Panc1 (cell line): ENCODE measurements around the gene DCUN1D1. TPM values are rescaled to one million over a fixed set of nuclear protein-coding genes. Genes with fewer than 3 reads are reported as not detected.

ENCODE experiments used
- ATAC-seq: fragments of 200-7000 bp; cut with Tn5 transposase; 2 replicates; pipeline ENCODE4 v1.9.1; 2020; ENCODE audit warnings: mild to moderate bottlenecking, moderate library complexity
- BruUV-seq: library from RNA; stranded (reverse); fragments of 400-500 nt; replicated peaks from 2 replicates; lab custom pipeline; 2021; lab: Mats Ljungman, UMichigan
- CTCF ChIA-PET: fragments of 300-600 bp; sonication (Branson Sonifier 250); formaldehyde crosslinking; loops from one replicate; lab custom pipeline; 2022; ENCODE audit warnings: antibody characterized with exemption; lab: Charles Lee
- POLR2A ChIA-PET: fragments of 300-600 bp; sonication (Branson Sonifier 250); formaldehyde crosslinking; loops from one replicate; lab custom pipeline; 2022; ENCODE audit warnings: antibody characterized with exemption; lab: Charles Lee
- DNase-seq: peaks from one replicate; pipeline ENCODE4 v3.0.0-alpha.2; 2010; ENCODE audit warnings: low read depth, low spot score
- H3K27ac ChIP-seq: 2 replicates; pipeline ENCODE4 v1.5.1; 2011; ENCODE audit warnings: mild to moderate bottlenecking, low read length, inconsistent platforms
- H3K27me3 ChIP-seq: fragments of 200-500 bp; sonication (Bioruptor generic); 2 replicates; pipeline ENCODE4 v1.6.0; 2014; ENCODE audit warnings: low read length, inconsistent platforms; ENCODE audit not compliant: control insufficient read depth, insufficient read depth
- H3K36me3 ChIP-seq: fragments of 200-500 bp; sonication (Bioruptor generic); 2 replicates; pipeline ENCODE4 v1.5.1; 2014; ENCODE audit warnings: inconsistent platforms, mild to moderate bottlenecking, low read length, moderate library complexity; ENCODE audit not compliant: control insufficient read depth, insufficient read depth
- H3K4me1 ChIP-seq: 2 replicates; pipeline ENCODE4 v1.5.1; 2011; ENCODE audit warnings: inconsistent platforms, mild to moderate bottlenecking, low read length, moderate library complexity; ENCODE audit not compliant: control insufficient read depth, insufficient read depth
- H3K4me3 ChIP-seq, 2 experiments: 2 replicates each; pipeline ENCODE4 v1.5.1; 2011 to 2012; ENCODE audit warnings: low read depth in 2 of 2, low read length in 2 of 2, mild to moderate bottlenecking in 2 of 2, inconsistent platforms in 1 of 2, moderate library complexity in 1 of 2
- H3K9me3 ChIP-seq: fragments of 200-500 bp; sonication (Bioruptor generic); 2 replicates; pipeline ENCODE4 v1.5.1; 2014; ENCODE audit warnings: low read depth, mild to moderate bottlenecking, inconsistent platforms, low read length, moderate library complexity; ENCODE audit not compliant: control insufficient read depth, insufficient read depth
- CTCF ChIP-seq: fragments of 450-650 bp; IDR thresholded peaks from 2 replicates; pipeline ENCODE4 v1.5.1; 2017; ENCODE audit warnings: mild to moderate bottlenecking
- POLR2AphosphoS5 ChIP-seq: IDR thresholded peaks from 2 replicates; pipeline ENCODE4 v1.6.1; 2012; ENCODE audit warnings: mild to moderate bottlenecking, low read depth, low read length, moderate library complexity
- REST ChIP-seq, 2 experiments: IDR thresholded peaks; 2 replicates each; pipeline ENCODE4 v1.6.1; 2011 to 2012; ENCODE audit warnings: low read depth in 2 of 2, control low read depth in 1 of 2, low read length in 1 of 2, mild to moderate bottlenecking in 1 of 2, moderate library complexity in 1 of 2; ENCODE audit not compliant: insufficient read depth in 1 of 2
- SIN3A ChIP-seq: IDR thresholded peaks from 2 replicates; pipeline ENCODE4 v1.6.1; 2012; ENCODE audit warnings: low read depth, mild to moderate bottlenecking, low read length, moderate library complexity, borderline replicate concordance; ENCODE audit not compliant: insufficient read depth
- TCF7L2 ChIP-seq: IDR thresholded peaks from 2 replicates; pipeline ENCODE4 v1.6.1; 2011; ENCODE audit warnings: mild to moderate bottlenecking, low read depth, low read length, inconsistent platforms
- in situ Hi-C: cut with HindIII; loops from 2 replicates; pipeline ENCODE4 v1.10.0; 2016; ENCODE audit warnings: low sequenced_read_pairs, low pct_unique_long_range_greater_than_20kb
- intact Hi-C: fragments of 100-400 bp; cut with micrococcal nuclease; formaldehyde crosslinking; loops from one replicate; pipeline ENCODE4 v1.10.0; 2022; ENCODE audit not compliant: unreplicated experiment
- total RNA-seq: library from RNA; stranded (reverse); gene quantifications from one replicate; pipeline ENCODE4 v1.2.1, GENCODE V29; 2021; ENCODE audit not compliant: unreplicated experiment

The DCUN1D1 gene
- total RNA-seq, 1 experiment from 2014 or later: 68.1 TPM

- no peak overlapping the region for H3K4me3 ChIP-seq
- POLR2A ChIA-PET: no interaction called here
- no TSS peak for BruUV-seq
- intact Hi-C loops (no loop called here), in situ Hi-C loops (no loop called here)
- no peaks in the 10 kb centered on the region for H3K27me3 ChIP-seq
- no peak for TF ChIP-seq REST (IDR thresholded peaks at IDR 0.05; ENCODE audit: insufficient read depth in 1 of 2, low read depth in 2 of 2, low read length in 1 of 2)
- TF ChIP-seq CTCF: no peak
- no peak for TF ChIP-seq SIN3A
- TF ChIP-seq POLR2AphosphoS5: no peak
- peaks cover 11% of the 10 kb centered on the region for H3K4me1 ChIP-seq
- ATAC-seq: no peak
- DNase-seq: no peak
- H3K27ac ChIP-seq: no peak overlapping the region
- H3K36me3 ChIP-seq: no peaks in the 10 kb centered on the region
- H3K9me3 ChIP-seq: no peaks in the 10 kb centered on the region
- CTCF ChIA-PET: interaction anchor here (1.0 kb wide), 1 partner anchor 11 kb away, joined by 3 read pairs; no protein-coding TSS in a partner anchor
Observed at GRCh38 chr3:182970811-182971418, 9.4 kb downstream of the DCUN1D1 start.

GRCh38 chr3:182969853-182970252, 10.5 kb downstream of the DCUN1D1 start:
- no peak for TF ChIP-seq CTCF
- TF ChIP-seq REST (IDR thresholded peaks at IDR 0.05; ENCODE audit: insufficient read depth in 1 of 2, low read depth in 2 of 2, low read length in 1 of 2): no peak
- TF ChIP-seq TCF7L2: no peak
- no peak for TF ChIP-seq SIN3A
- no peak for TF ChIP-seq POLR2AphosphoS5
- H3K27me3 ChIP-seq: no peaks in the 10 kb centered on the region
- ChIA-PET CTCF (no interaction called here), POLR2A (no interaction called here)
- no peak for DNase-seq
- H3K4me1 ChIP-seq: peaks cover 11% of the 10 kb centered on the region
- in situ Hi-C loops: no loop called here
- H3K27ac ChIP-seq: no peak overlapping the region
- BruUV-seq: no TSS peak
- ATAC-seq: no peak
- no peaks in the 10 kb centered on the region for H3K36me3 ChIP-seq
- H3K4me3 ChIP-seq: no peak overlapping the region
- H3K9me3 ChIP-seq: no peaks in the 10 kb centered on the region
- intact Hi-C loops: no loop called here
